K562 (cell line): Measurements from ENCODE around the gene ERC2. TPM values are rescaled to one million over a fixed set of nuclear protein-coding genes. Genes with fewer than 3 reads are reported as not detected.

Source experiments
- ATAC-seq: fragments of 200-7000 bp; cut with Tn5 transposase; 3 replicates; pipeline ENCODE4 v1.9.1; 2020; ENCODE audit warnings: moderate library complexity
- BruUV-seq: library from RNA; stranded (reverse); fragments of 400-500 nt; replicated peaks from 2 replicates; lab custom pipeline; 2021; lab: Mats Ljungman, UMichigan
- CTCF ChIA-PET: fragments of 300-600 bp; formaldehyde crosslinking; extraction: SDS; loops from one replicate; lab custom pipeline; 2021; ENCODE audit warnings: low intra/inter-chr PET ratio; lab: Yijun Ruan, JAX
- POLR2A ChIA-PET: fragments of 300-600, 350-650 bp; sonication (Branson Sonifier 250); formaldehyde crosslinking; extraction: SDS; loops from one replicate; lab custom pipeline; 2021; ENCODE audit warnings: antibody characterized with exemption, inconsistent platforms; lab: Yijun Ruan, JAX
- DNase-seq, 4 experiments: peaks; one replicate each; pipeline versions ENCODE4 v3.0.0 to v3.0.0-alpha.2; 2011 to 2018; ENCODE audit warnings: low spot score in 3 of 4, mixed read lengths in 3 of 4; ENCODE audit errors: extremely low read depth in 1 of 4
- FAIRE-seq: peaks from 2 replicates; lab custom pipeline; 2011; peaks lifted over from hg19 to GRCh38; lab: Jason Lieb, UNC
- H2AFZ ChIP-seq: 2 replicates; pipeline ENCODE4 v1.6.0; 2011; ENCODE audit warnings: low read depth, low read length, control low read depth, inconsistent platforms
- H3K27ac ChIP-seq: fragments of 200-600 bp; 3 replicates; pipeline ENCODE4 v1.8.0; 2011; ENCODE audit warnings: low read depth, mild to moderate bottlenecking, control low read depth, inconsistent platforms, low read length, moderate library complexity, mixed read lengths; ENCODE audit errors: extremely low read depth
- H3K27me3 ChIP-seq, 2 experiments: fragments of 300-600 bp in 1 of 2; 2 replicates in 1 of 2; 3 replicates in 1 of 2; pipeline versions ENCODE4 v1.6.0 to v1.8.0; 2011; ENCODE audit warnings: inconsistent platforms in 2 of 2, low read length in 2 of 2, mild to moderate bottlenecking in 1 of 2, mixed read lengths in 1 of 2, moderate library complexity in 1 of 2; ENCODE audit not compliant: control insufficient read depth in 2 of 2, insufficient read depth in 2 of 2
- H3K36me3 ChIP-seq: fragments of 300-600 bp; 3 replicates; pipeline ENCODE4 v1.8.0; 2011; ENCODE audit warnings: mild to moderate bottlenecking, low read length, inconsistent platforms; ENCODE audit not compliant: control insufficient read depth, insufficient read depth
- H3K4me1 ChIP-seq, 2 experiments: fragments of 200-600 bp in 1 of 2; replicated peaks in 1 of 2; 2 replicates in 1 of 2; 3 replicates in 1 of 2; pipeline versions ENCODE4 v1.5.1 to v1.8.0; 2011; ENCODE audit warnings: inconsistent platforms in 2 of 2, low read length in 2 of 2, mild to moderate bottlenecking in 1 of 2, mixed read lengths in 1 of 2, moderate library complexity in 1 of 2; ENCODE audit not compliant: control insufficient read depth in 2 of 2, insufficient read depth in 2 of 2
- H3K4me2 ChIP-seq: 2 replicates; pipeline ENCODE4 v1.6.1; 2011; ENCODE audit warnings: low read length, control low read depth, inconsistent platforms, mixed read lengths; ENCODE audit not compliant: insufficient read depth
- H3K4me3 ChIP-seq: fragments of 200-600 bp; sonication (generic), shearing (Covaris generic); 2 replicates; pipeline ENCODE4 v1.5.1; 2016; ENCODE audit warnings: control low read depth, inconsistent platforms
- H3K79me2 ChIP-seq: fragments of 200-600 bp; 3 replicates; pipeline ENCODE4 v1.8.0; 2011; ENCODE audit warnings: low read length, inconsistent platforms; ENCODE audit not compliant: control insufficient read depth, insufficient read depth
- H3K9ac ChIP-seq, 2 experiments: 2 replicates each; pipeline versions ENCODE4 v1.6.0 to v1.6.1; 2011; ENCODE audit warnings: low read depth in 2 of 2, low read length in 2 of 2, control low read depth in 1 of 2, inconsistent platforms in 1 of 2, mild to moderate bottlenecking in 1 of 2, mixed read lengths in 1 of 2; ENCODE audit not compliant: insufficient read depth in 1 of 2
- H3K9me1 ChIP-seq: one replicate; pipeline ENCODE4 v1.6.0; 2011; ENCODE audit warnings: inconsistent platforms, mild to moderate bottlenecking, low read length, moderate library complexity; ENCODE audit not compliant: control insufficient read depth, insufficient read depth
- H3K9me3 ChIP-seq: replicated peaks from 2 replicates; pipeline ENCODE4 v1.5.1; 2011; ENCODE audit warnings: low read depth, low read length, inconsistent platforms; ENCODE audit not compliant: control insufficient read depth, insufficient read depth
- H4K20me1 ChIP-seq: replicated peaks from 2 replicates; pipeline ENCODE4 v1.6.1; 2011; ENCODE audit warnings: low read length, inconsistent platforms, mixed read lengths; ENCODE audit not compliant: control insufficient read depth, insufficient read depth
- ADNP ChIP-seq: fragments of 200-800 bp; sonication (Bioruptor generic); IDR thresholded peaks from 2 replicates; pipeline ENCODE4 v1.6.1; 2016; ENCODE audit warnings: missing genetic modification characterization, missing compliant biosample characterization
- BCOR ChIP-seq: fragments of 450-650 bp; IDR thresholded peaks from 2 replicates; pipeline ENCODE4 v1.6.1; 2016
- CBFB ChIP-seq: sonication (generic); formaldehyde crosslinking; IDR thresholded peaks from 2 replicates; pipeline ENCODE4 v1.4.0; 2020; ENCODE audit warnings: mild to moderate bottlenecking, missing genetic modification reagents
- CBX3 ChIP-seq, 2 experiments: IDR thresholded peaks; 1 replicate in 1 of 2; 2 replicates in 1 of 2; pipeline ENCODE4 v1.6.1; 2012; ENCODE audit warnings: inconsistent platforms in 2 of 2, low read length in 2 of 2, borderline replicate concordance in 1 of 2, control low read depth in 1 of 2
- CHD4 ChIP-seq: fragments of 200-600 bp; sonication (generic); IDR thresholded peaks from 3 replicates; pipeline ENCODE4 v1.6.1; 2012; ENCODE audit warnings: low read depth, mild to moderate bottlenecking, mixed read lengths, low read length, inconsistent platforms; ENCODE audit not compliant: insufficient read depth, insufficient replicate concordance, poor library complexity, severe bottlenecking
- KAT7 ChIP-seq: sonication (generic); formaldehyde crosslinking; IDR thresholded peaks from 2 replicates; pipeline ENCODE4 v1.8.0; 2022; ENCODE audit warnings: missing genetic modification reagents, mild to moderate bottlenecking, borderline replicate concordance
- MTA3 ChIP-seq: fragments of 450-650 bp; formaldehyde crosslinking; IDR thresholded peaks from 2 replicates; pipeline ENCODE4 v1.6.1; 2017; ENCODE audit warnings: mild to moderate bottlenecking, borderline replicate concordance
- NFXL1 ChIP-seq: fragments of 450-650 bp; formaldehyde crosslinking; IDR thresholded peaks from 2 replicates; pipeline ENCODE4 v1.4.0; 2021; ENCODE audit warnings: mild to moderate bottlenecking
- TGIF2 ChIP-seq: sonication (generic); formaldehyde crosslinking; IDR thresholded peaks from 2 replicates; pipeline ENCODE4 v1.8.1; 2022; ENCODE audit warnings: mild to moderate bottlenecking, missing genetic modification reagents, moderate library complexity
- ZNF133 ChIP-seq: fragments of 250-450 bp; sonication (Bioruptor Pico); IDR thresholded peaks from 2 replicates; pipeline ENCODE4 v1.4.0; 2020; ENCODE audit warnings: mild to moderate bottlenecking
- ZNF586 ChIP-seq: fragments of 450-650 bp; formaldehyde crosslinking; conservative IDR thresholded peaks from 2 replicates; pipeline ENCODE4 v1.4.0; 2020; ENCODE audit warnings: mild to moderate bottlenecking, moderate library complexity
- WGBS: fragments of 100-300 bp; shearing (Covaris generic); methylation state at CpG from one replicate; pipeline ENCODE4 v1.1.6; 2016; ENCODE audit warnings: low coverage, mixed read lengths; ENCODE audit not compliant: insufficient coverage; ENCODE audit errors: missing lambda C conversion rate; 5-methylcytosine and 5-hydroxymethylcytosine counted together
- in situ Hi-C: fragments of 300-500 bp; cut with MboI; formaldehyde crosslinking; loops from 4 replicates; pipeline ENCODE4 v1.15.0; 2018; ENCODE audit warnings: inconsistent platforms, mixed read lengths
- intact Hi-C: fragments of 100-400 bp; cut with micrococcal nuclease; formaldehyde crosslinking; loops from 2 replicates; pipeline ENCODE4 v1.14.2; 2022
- polyA plus RNA-seq, 8 experiments: library from polyadenylated mRNA; depleted of rRNA in 4 of 8; stranded (reverse) in 5 of 8; unstranded in 3 of 8; fragments of >200 nt; fragmentation: Nextera tagmentation in 2 of 8; fragmentation: Illumina TruSeq in 1 of 8; extraction: Ambion mirVana in 2 of 8; extraction: Trizol in 1 of 8; gene quantifications; 2 replicates each; pipeline versions ENCODE4 v1.2.1 to v1.2.3, GENCODE V29; 2011 to 2014; ENCODE audit warnings: inconsistent platforms in 1 of 8, missing spikeins in 1 of 8
- total RNA-seq, 7 experiments: library from RNA; depleted of rRNA in 6 of 7; stranded (reverse); fragments of >200 nt in 6 of 7; fragmentation: Illumina TruSeq in 2 of 7; extraction: Trizol in 2 of 7; gene quantifications; 2 replicates each; pipeline versions ENCODE4 v1.2.1 to v1.2.3, GENCODE V29; 2011 to 2021; ENCODE audit warnings: low replicate concordance in 1 of 7

ERC2 gene
- total and polyA plus RNA-seq, 9 of the 15 experiments (the other 6 are each of a cell fraction or from before 2014, with no cell fraction given), result 0.04 to 0.18 (median 0.07) TPM; not detected in 2

GRCh38 chr3:56189536-56189935 is 278.7 kb downstream of the ERC2 start:
- H3K4me1 ChIP-seq, result no peaks in the 10 kb centered on the region
- H3K27ac ChIP-seq, result no peak overlapping the region
- DNase-seq (no peak), FAIRE-seq (no peak), ATAC-seq (no peak)
- in situ Hi-C loops (no loop called here), intact Hi-C loops (no loop called here)
- no peaks in the 10 kb centered on the region for H4K20me1 ChIP-seq
- ChIA-PET CTCF (no interaction called here), POLR2A (no interaction called here)
- WGBS, result 6% methylated on average over 2 of the region's 2 CpGs
- TF ChIP-seq CBX3 (IDR thresholded peaks at IDR 0.05; ENCODE audit: borderline replicate concordance in 1 of 2, low read length in 2 of 2), result no peak
- no peak for TF ChIP-seq KAT7 (CRISPR knock-in tag)
- TF ChIP-seq ZNF133, result no peak
- no peak for TF ChIP-seq ADNP (tag)
- no peak for TF ChIP-seq NFXL1 (CRISPR knock-in tag)
- TF ChIP-seq CBFB (CRISPR knock-in tag), result no peak
- H3K36me3 ChIP-seq, result no peaks in the 10 kb centered on the region
- no peaks in the 10 kb centered on the region for H3K27me3 ChIP-seq
- no peak overlapping the region for H3K9ac ChIP-seq
- no peaks in the 10 kb centered on the region for H3K79me2 ChIP-seq
- H3K9me1 ChIP-seq, result no peaks in the 10 kb centered on the region
- no peaks in the 10 kb centered on the region for H3K9me3 ChIP-seq
- no peak overlapping the region for H3K4me3 ChIP-seq
- no peak overlapping the region for H3K4me2 ChIP-seq
- BruUV-seq, result no TSS peak
- H2AFZ ChIP-seq, result no peak overlapping the region

DNA sequence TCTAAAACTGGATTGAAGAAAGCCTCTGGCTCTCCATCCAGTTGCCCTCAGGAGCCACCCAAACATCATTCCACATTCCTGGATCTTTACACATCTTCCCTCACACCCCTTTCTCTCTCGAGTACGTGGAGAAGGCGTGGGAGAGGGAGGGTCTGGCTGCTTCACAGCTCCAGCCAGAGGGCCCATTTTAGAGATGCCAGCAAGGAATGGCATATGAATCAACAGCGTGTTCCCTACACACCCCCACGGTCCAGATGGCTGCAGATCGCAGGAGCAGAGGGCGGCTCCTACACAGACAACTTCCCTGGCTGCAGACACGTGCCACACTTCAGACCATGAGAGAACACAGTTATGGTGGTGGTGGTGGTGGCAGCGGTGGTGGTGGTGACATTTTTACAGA is 280.1 kb downstream of the ERC2 start:
- ATAC-seq, result no peak
- 2% methylated on average over 8 of the region's 9 CpGs for WGBS
- no TSS peak for BruUV-seq

More for the DNA sequence above, 280.1 kb downstream of the ERC2 start:
- H3K9me1 ChIP-seq, result no peaks in the 10 kb centered on the region
- H3K9me3 ChIP-seq, result no peaks in the 10 kb centered on the region
- ChIA-PET CTCF (no interaction called here), POLR2A (no interaction called here)
- no peak overlapping the region for H3K4me2 ChIP-seq
- FAIRE-seq (no peak), DNase-seq (no peak)
- no peak overlapping the region for H3K9ac ChIP-seq
- no peaks in the 10 kb centered on the region for H4K20me1 ChIP-seq
- no peaks in the 10 kb centered on the region for H3K79me2 ChIP-seq
- H3K4me3 ChIP-seq, result no peak overlapping the region
- H3K36me3 ChIP-seq, result no peaks in the 10 kb centered on the region
- no peak overlapping the region for H2AFZ ChIP-seq
- in situ Hi-C loops, result no loop called here
- intact Hi-C loops, result no loop called here
- H3K27ac ChIP-seq, result no peak overlapping the region
- TF ChIP-seq TGIF2 (no peak), MTA3 (no peak), BCOR (no peak), CHD4 (no peak), ZNF586 (CRISPR knock-in tag) (no peak)
- no peaks in the 10 kb centered on the region for H3K27me3 ChIP-seq
- no peaks in the 10 kb centered on the region for H3K4me1 ChIP-seq
